Liver (tissue), 9 donors: ENCODE results near the gene CPLX3. TPM values are rescaled to one million over a fixed set of nuclear protein-coding genes. Genes with fewer than 3 reads are reported as not detected.
A peak's percentile ranks its signal among the peaks of the same experiment; 100 is the strongest.

Experiments
- DNase-seq: peaks from one replicate; pipeline ENCODE4 v3.0.0-alpha.2; 2017; ENCODE audit warnings: low spot score
- H3K27ac ChIP-seq, 2 donors: one replicate each; pipeline ENCODE4 v1.7.0; 2013; ENCODE audit warnings: inconsistent platforms in 2 of 2, low read length in 2 of 2, control low read depth in 1 of 2, low read depth in 1 of 2, mild to moderate bottlenecking in 1 of 2
- H3K27me3 ChIP-seq, 4 donors: one replicate each; pipeline versions ENCODE4 v1.6.1 to v1.7.0; 2013; ENCODE audit warnings: low read length in 3 of 4, inconsistent platforms in 1 of 4, mild to moderate bottlenecking in 1 of 4, moderate library complexity in 1 of 4; ENCODE audit not compliant: control insufficient read depth in 4 of 4, insufficient read depth in 4 of 4
- H3K36me3 ChIP-seq, 4 donors: one replicate each; pipeline versions ENCODE4 v1.6.1 to v1.7.0; 2013; ENCODE audit warnings: low read length in 3 of 4, mild to moderate bottlenecking in 3 of 4, low read depth in 1 of 4, moderate library complexity in 1 of 4; ENCODE audit not compliant: control insufficient read depth in 4 of 4, insufficient read depth in 3 of 4
- H3K4me1 ChIP-seq, 4 donors: one replicate each; pipeline versions ENCODE4 v1.6.1 to v1.7.0; 2013; ENCODE audit warnings: low read length in 3 of 4, mild to moderate bottlenecking in 3 of 4, moderate library complexity in 1 of 4; ENCODE audit not compliant: control insufficient read depth in 4 of 4, insufficient read depth in 4 of 4
- H3K4me3 ChIP-seq, 3 donors: one replicate each; pipeline versions ENCODE4 v1.6.1 to v1.7.0; 2013; ENCODE audit warnings: low read length in 3 of 3, control low read depth in 1 of 3, low read depth in 1 of 3, mild to moderate bottlenecking in 1 of 3
- H3K9ac ChIP-seq, 2 donors: one replicate each; pipeline ENCODE4 v1.7.0; 2013; ENCODE audit warnings: low read length in 2 of 2, mild to moderate bottlenecking in 2 of 2, moderate library complexity in 2 of 2, control low read depth in 1 of 2, low read depth in 1 of 2
- H3K9me3 ChIP-seq, 4 donors: one replicate each; pipeline versions ENCODE4 v1.6.1 to v1.7.0; 2013; ENCODE audit warnings: low read length in 3 of 4; ENCODE audit not compliant: control insufficient read depth in 4 of 4
- ATF3 ChIP-seq: IDR thresholded peaks from 2 replicates; pipeline ENCODE4 v1.6.1; 2016; ENCODE audit warnings: antibody characterized with exemption
- CTCF ChIP-seq: fragments of 150-350 bp; IDR thresholded peaks from 2 replicates; pipeline ENCODE4 v1.5.1; 2017; ENCODE audit warnings: improper control_type of control experiment, low read depth, low read length; ENCODE audit not compliant: missing input control
- EGR1 ChIP-seq, 2 donors: IDR thresholded peaks; 2 replicates each; pipeline ENCODE4 v1.6.1; 2016 to 2018; ENCODE audit warnings: antibody characterized with exemption in 2 of 2, low read depth in 2 of 2
- FOXA1 ChIP-seq: IDR thresholded peaks from 2 replicates; pipeline ENCODE4 v1.6.1; 2016; ENCODE audit warnings: antibody characterized with exemption
- FOXA2 ChIP-seq: IDR thresholded peaks from 2 replicates; pipeline ENCODE4 v1.6.1; 2016; ENCODE audit warnings: antibody characterized with exemption
- GABPA ChIP-seq, 2 donors: IDR thresholded peaks in 1 of 2; conservative IDR thresholded peaks in 1 of 2; 2 replicates each; pipeline ENCODE4 v1.6.1; 2016; ENCODE audit warnings: antibody characterized with exemption in 2 of 2, mild to moderate bottlenecking in 1 of 2, moderate library complexity in 1 of 2
- HNF4A ChIP-seq, 2 donors: conservative IDR thresholded peaks; 2 replicates each; pipeline ENCODE4 v1.6.1; 2016; ENCODE audit warnings: antibody characterized with exemption in 2 of 2, mild to moderate bottlenecking in 2 of 2
- HNF4G ChIP-seq: IDR thresholded peaks from 2 replicates; pipeline ENCODE4 v1.6.1; 2016; ENCODE audit warnings: antibody characterized with exemption
- JUND ChIP-seq, 2 donors: IDR thresholded peaks; 2 replicates each; pipeline ENCODE4 v1.6.1; 2016; ENCODE audit warnings: antibody characterized with exemption in 2 of 2
- MAX ChIP-seq: IDR thresholded peaks from 2 replicates; pipeline ENCODE4 v1.6.1; 2016; ENCODE audit warnings: antibody characterized with exemption
- NR2F2 ChIP-seq: IDR thresholded peaks from 2 replicates; pipeline ENCODE4 v1.6.1; 2016; ENCODE audit warnings: antibody characterized with exemption
- RAD21 ChIP-seq, 2 donors: IDR thresholded peaks; 2 replicates each; pipeline ENCODE4 v1.6.1; 2016; ENCODE audit warnings: antibody characterized with exemption in 2 of 2, mild to moderate bottlenecking in 2 of 2
- REST ChIP-seq: IDR thresholded peaks from 2 replicates; pipeline ENCODE4 v1.6.1; 2016; ENCODE audit warnings: antibody characterized with exemption, mild to moderate bottlenecking
- RXRA ChIP-seq, 2 donors: IDR thresholded peaks; 2 replicates each; pipeline ENCODE4 v1.6.1; 2017 to 2018; ENCODE audit warnings: antibody characterized with exemption in 2 of 2, mild to moderate bottlenecking in 1 of 2
- SP1 ChIP-seq: IDR thresholded peaks from 2 replicates; pipeline ENCODE4 v1.6.1; 2018; ENCODE audit warnings: antibody characterized with exemption, mild to moderate bottlenecking
- TAF1 ChIP-seq: conservative IDR thresholded peaks from 2 replicates; pipeline ENCODE4 v1.6.1; 2016; ENCODE audit warnings: antibody characterized with exemption, mild to moderate bottlenecking
- YY1 ChIP-seq: IDR thresholded peaks from 2 replicates; pipeline ENCODE4 v1.6.1; 2016; ENCODE audit warnings: antibody characterized with exemption, mild to moderate bottlenecking
- ZBTB33 ChIP-seq: IDR thresholded peaks from 2 replicates; pipeline ENCODE4 v1.6.1; 2016; ENCODE audit warnings: antibody characterized with exemption
- WGBS: extraction: QIAGEN DNeasy Blood & Tissue Kit; methylation state at CpG from one replicate; pipeline ENCODE4 v1.1.7; 2013; 5-methylcytosine and 5-hydroxymethylcytosine counted together
- polyA plus RNA-seq, 2 donors: library from polyadenylated mRNA; stranded (reverse) in 1 of 2; unstranded in 1 of 2; fragments of 200-250 nt in 1 of 2; fragments of >200 nt in 1 of 2; fragmentation: Nextera tagmentation in 1 of 2; extraction: Ambion mirVana in 1 of 2; gene quantifications; one replicate each; pipeline versions ENCODE4 v1.2.1 to v1.2.3, GENCODE V29; 2013 to 2015
- total RNA-seq, 2 donors: library from RNA; depleted of rRNA; stranded (reverse); fragments of >200 nt; gene quantifications; one replicate each; pipeline ENCODE4 v1.2.3, GENCODE V29; 2014
- donor health status: healthy.
- donor health status: healthy.
- donor health status: healthy.
- donor health status: healthy.
- donor health status: healthy.

The CPLX3 gene
- total and polyA plus RNA-seq, 4 donors = not detected

GRCh38 chr15:74794248-74794969, 32.0 kb upstream of the CPLX3 start:
- Histone ChIP-seq H3K4me3 (no peak overlapping the region), H3K27me3 (no peaks in the 10 kb centered on the region), H3K9ac (no peak overlapping the region), H3K36me3 (peaks cover 0 to 4% (median 0%) of the 10 kb centered on the region in 4 donors), H3K27ac (peak overlapping the region in 1 of 2 donors; percentile 16), H3K4me1 (peaks cover 23 to 80% (median 58%) of the 10 kb centered on the region in 4 donors), H3K9me3 (no peaks in the 10 kb centered on the region)
- no peak for DNase-seq
- TF ChIP-seq RAD21 (IDR thresholded peaks at IDR 0.05) = no peak
- TF ChIP-seq HNF4G = no peak
- no peak for TF ChIP-seq CTCF
- no peak for TF ChIP-seq FOXA1
- no peak for TF ChIP-seq ZBTB33
- TF ChIP-seq NR2F2 = no peak
- TF ChIP-seq YY1 = no peak
- TF ChIP-seq HNF4A (conservative IDR thresholded peaks at IDR 0.05) = no peak
- TF ChIP-seq GABPA (IDR thresholded peaks at IDR 0.05 in 1 of 2, conservative IDR thresholded peaks at IDR 0.05 in 1 of 2) = no peak
- TF ChIP-seq SP1 = no peak
- no peak for TF ChIP-seq EGR1 (IDR thresholded peaks at IDR 0.05; ENCODE audit: low read depth in 2 of 2)
- no peak for TF ChIP-seq TAF1
- TF ChIP-seq FOXA2 = no peak
- WGBS = 95% methylated on average over 8 of the region's 9 CpGs

- H3K4me3 ChIP-seq = no peak overlapping the region
- H3K36me3 ChIP-seq = peaks cover 0 to 4% (median 0%) of the 10 kb centered on the region in 4 donors
- no peak for DNase-seq
- 90% methylated on average over 9 of the region's 9 CpGs for WGBS
- H3K27ac ChIP-seq = peak overlapping the region in 1 of 2 donors; percentile 16
- H3K4me1 ChIP-seq = peaks cover 23 to 80% (median 58%) of the 10 kb centered on the region in 4 donors
- no peak overlapping the region for H3K9ac ChIP-seq
- TF ChIP-seq SP1 (no peak), HNF4A (conservative IDR thresholded peaks at IDR 0.05) (no peak), TAF1 (no peak), FOXA1 (no peak), RXRA (IDR thresholded peaks at IDR 0.05) (no peak), NR2F2 (no peak), CTCF (no peak), HNF4G (no peak), ZBTB33 (no peak), ATF3 (no peak), YY1 (no peak), MAX (no peak), RAD21 (IDR thresholded peaks at IDR 0.05) (no peak), JUND (IDR thresholded peaks at IDR 0.05) (no peak), REST (no peak)
- no peaks in the 10 kb centered on the region for H3K9me3 ChIP-seq
- no peaks in the 10 kb centered on the region for H3K27me3 ChIP-seq
Observed at GRCh38 chr15:74794970-74795349, 31.5 kb upstream of the CPLX3 start.
